NCI-H2107 treated with DMSO at 0.1 percent for 48 hours (cell line): ENCODE data around the gene BCL2L12.

Source experiments
- DNase-seq: peaks from one replicate; lab custom pipeline; 2025; ENCODE audit not compliant: unreplicated experiment; lab: John Stamatoyannopoulos, UW

Gene BCL2L12

GRCh38 chr19:49684251-49684982 is 18.7 kb downstream of the BCL2L12 start:
- DNase-seq, result no peak

GRCh38 chr19:49684983-49685553 is 19.3 kb downstream of the BCL2L12 start:
- DNase-seq, result no peak

DNA sequence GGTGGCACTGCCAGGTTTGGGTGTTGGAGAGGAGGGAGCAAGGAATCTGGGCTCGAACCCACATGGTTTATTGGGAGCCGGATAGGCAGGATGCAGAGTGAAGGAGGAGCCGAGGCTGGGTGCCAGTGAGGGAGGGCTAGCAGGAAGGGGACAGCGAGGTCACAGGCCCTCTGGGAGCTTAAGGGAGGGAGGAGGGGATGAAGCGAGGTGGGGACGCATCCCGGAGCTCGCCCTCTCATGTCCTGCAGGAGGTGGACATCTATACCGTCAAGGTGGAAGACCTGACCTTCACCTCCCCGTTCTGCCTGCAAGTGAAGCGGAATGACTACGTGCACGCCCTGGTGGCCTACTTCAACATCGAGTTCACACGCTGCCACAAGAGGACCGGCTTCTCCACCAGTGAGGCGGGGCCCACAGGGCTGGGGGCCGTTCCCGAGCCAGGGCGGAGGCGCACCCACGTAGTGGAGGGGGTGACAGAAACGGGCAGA is 20.2 kb downstream of the BCL2L12 start:
- DNase-seq, result no peak

DNA sequence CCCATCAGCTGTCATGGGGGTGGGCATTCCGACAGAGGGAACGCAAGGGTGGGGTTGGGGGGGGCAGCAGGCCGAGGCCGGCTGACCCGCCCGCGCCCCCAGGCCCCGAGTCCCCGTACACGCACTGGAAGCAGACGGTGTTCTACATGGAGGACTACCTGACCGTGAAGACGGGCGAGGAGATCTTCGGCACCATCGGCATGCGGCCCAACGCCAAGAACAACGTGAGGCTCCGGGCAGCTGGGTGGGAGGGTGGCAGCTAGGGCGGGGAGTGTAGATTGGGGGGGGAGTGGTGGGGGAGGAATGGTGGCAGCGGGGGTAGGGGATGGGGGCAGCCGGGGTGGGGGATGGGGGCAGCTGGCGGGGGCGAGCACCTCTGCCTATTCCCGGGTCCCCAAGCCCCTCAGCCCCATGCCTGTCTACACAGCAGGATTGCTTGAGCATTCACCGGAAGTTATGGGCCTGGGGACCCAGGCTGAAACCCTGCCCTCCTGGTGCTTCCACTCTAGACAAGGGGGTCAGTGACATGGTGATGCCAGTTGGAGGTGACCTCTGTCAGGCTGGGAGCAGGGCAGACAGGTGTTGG is 20.9 kb downstream of the BCL2L12 start:
- no peak for DNase-seq

GRCh38 chr19:49687150-49687549 is 21.4 kb downstream of the BCL2L12 start:
- no peak for DNase-seq

DNA sequence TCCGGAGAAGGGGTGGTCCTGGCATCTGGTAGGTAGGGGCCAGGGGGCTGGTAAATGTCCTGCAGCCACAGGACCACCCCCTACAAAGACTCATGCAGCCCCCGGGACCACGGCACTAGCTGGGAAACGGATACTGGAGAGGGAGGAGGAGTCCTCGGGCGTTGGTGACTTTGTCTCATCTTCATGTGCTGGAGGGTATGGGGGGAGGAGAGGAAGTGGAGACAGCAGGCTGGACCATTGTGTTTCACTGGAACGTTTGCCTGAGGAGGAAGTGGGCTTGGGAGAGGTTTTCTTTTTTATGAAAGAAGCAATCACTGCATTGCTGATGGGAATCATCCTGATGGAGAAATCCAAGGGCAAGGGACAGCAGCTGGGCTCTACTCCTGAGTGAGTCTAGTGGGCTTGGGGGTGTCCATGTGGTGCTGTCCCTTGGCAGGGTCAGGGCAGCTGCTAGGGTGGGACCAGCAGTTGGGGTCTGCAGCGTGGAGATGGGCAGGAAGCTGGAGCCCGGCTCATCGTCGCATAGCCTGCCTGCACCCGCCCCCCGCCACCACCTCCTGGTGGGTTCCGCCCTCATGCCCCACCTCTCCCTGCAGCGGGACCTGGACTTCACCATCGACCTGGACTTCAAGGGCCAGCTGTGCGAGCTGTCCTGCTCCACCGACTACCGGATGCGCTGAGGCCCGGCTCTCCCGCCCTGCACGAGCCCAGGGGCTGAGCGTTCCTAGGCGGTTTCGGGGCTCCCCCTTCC is 22.0 kb downstream of the BCL2L12 start:
- no peak for DNase-seq

- DNase-seq, result no peak
These were observed 22.9 kb downstream of the BCL2L12 start for GRCh38 chr19:49688531-49689132.

DNA sequence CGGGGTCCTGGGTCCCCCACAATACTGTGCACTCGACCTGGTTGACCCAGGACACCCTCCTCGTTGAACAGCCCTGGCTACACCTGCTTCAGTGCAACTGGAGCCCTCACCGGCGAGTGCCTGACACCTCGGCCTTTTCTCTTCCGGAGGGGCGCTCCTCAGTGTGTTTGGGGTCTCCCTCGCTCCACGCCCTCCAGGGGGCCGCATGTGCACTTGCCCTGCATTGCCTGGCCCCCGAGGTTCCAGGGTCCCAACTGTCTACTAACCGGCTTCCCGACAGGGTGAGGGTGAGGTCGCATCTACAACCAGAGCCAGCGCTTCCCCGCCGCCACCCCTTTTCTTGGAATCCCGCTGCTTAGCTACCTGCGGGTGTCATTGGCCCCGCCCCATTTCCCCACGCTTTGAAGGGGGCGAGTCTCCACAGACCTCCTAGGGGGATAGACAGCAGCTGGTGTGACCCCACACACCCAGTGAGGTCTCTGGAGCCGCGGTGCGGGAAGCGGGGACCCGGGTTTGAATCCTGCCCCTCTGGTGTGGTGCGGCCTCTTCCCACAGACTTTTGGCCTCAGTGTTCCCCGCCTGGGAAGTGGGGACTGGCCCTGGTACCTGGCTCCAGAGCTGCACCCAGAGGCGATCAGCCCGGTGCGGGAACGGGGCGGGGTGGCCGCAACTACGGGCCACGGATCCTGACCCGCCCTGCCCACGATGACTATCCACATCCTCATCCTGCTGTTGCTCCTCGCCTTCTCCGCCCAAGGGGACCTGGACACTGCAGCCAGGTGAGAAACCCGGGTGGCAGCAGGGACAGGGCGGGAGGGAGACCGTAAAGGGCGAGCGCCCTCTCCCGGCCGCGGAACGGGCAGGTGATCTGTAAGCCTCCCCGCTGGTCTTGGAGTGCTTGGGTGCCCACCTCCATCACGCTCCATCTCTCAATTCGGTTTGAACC is 23.7 kb downstream of the BCL2L12 start, which contains the start of gene ADM5:
Gene ADM5 (plus strand): TSS at position 462 of the 946 bp plus-strand sequence. CDS start 244 bp downstream, at position 706.
- DNase-seq, result peak; percentile 42

- DNase-seq, result peak; percentile 25
These were observed 24.4 kb downstream of the BCL2L12 start for GRCh38 chr19:49690079-49690655.

DNA sequence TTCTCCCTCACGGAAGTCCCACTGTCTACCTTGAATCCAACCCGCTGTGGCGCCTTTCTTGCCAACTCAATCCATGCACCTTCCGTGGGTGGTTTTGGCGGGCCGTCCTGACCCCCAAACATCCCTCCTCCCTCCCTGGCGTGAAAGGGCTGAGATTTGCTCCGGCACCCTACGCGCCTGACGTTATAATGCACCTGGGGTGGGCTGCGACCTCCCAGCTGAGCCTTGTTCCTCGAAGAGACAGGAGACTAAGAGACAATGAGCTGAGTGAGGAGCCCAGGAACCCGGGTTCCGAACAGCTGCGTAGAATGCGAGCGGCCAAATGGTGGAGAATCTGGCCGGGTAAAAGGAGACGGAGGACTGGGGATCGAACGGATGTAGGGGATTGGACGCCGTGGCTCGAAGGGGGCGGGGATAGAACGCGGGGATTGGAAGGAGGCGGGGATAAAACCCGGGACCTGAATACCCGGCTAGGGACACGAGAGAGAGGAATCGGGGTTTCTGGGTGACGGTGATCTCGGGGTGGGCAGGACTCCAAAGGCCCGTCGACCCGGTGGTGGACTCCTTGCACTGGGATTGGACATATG is 25.0 kb downstream of the BCL2L12 start, which contains the start of gene CPT1C:
Gene CPT1C (plus strand): TSS at position 461 of the 587 bp plus-strand sequence. CDS start 1,137 bp downstream, outside the sequence.
- DNase-seq, result peak; percentile 93

DNA sequence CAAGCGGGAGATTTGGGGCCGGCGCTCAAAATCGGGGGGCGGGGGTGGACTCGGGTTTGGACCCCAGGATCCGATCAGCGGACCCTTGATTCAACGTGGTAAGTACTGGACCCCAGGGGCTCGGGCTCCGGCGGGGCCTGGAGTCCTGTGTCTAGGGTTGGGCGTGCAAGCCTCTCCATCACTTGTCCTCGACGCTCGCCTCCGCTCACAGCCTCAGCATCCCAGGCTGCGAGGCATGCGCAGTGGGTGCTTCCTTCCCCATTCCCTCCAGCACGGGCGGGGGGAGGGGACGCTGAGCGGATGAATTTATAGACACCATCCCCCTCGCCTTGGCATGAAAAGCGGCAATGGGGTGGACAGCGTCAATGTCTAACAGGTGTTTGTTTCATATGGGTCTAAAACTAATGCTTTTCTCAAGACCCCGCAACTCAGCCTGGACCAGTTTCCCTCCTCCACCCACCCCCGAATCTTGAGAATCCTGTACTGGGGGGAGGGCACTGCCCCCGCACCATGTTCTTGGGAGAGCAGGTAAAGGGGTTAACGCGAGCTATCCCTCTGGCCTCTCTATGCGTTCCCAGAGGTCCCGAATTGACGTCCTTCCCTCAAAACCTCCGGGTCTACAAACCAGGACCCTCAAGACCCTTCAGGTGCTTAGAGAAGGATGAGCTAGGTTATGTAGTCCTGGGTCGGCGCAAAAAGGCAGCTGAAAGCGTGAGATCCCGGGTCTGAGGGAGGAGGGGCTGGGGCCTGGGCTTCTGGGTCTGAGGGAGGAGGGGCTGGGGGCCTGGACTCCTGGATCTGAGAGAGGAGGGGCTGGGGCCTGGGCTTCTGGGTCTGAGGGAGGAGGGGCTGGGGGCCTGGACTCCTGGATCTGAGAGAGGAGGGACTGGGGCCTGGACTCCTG is 25.8 kb downstream of the BCL2L12 start:
- DNase-seq, result peak; percentile 57

DNA sequence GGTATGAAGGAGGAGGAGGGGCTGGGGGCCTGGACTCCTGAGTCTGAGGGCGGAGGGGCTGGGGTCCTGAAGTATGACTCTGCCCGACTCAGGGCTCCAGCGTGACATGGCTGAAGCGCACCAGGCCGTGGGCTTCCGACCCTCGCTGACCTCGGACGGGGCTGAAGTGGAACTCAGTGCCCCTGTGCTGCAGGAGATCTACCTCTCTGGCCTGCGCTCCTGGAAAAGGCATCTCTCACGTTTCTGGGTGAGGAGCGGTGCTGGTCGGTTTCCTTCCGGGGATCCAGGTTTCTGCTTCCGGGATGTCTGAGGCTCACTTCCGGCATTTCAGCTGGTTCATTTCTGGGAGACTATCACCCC is 26.4 kb downstream of the BCL2L12 start:
- DNase-seq, result no peak

DNA sequence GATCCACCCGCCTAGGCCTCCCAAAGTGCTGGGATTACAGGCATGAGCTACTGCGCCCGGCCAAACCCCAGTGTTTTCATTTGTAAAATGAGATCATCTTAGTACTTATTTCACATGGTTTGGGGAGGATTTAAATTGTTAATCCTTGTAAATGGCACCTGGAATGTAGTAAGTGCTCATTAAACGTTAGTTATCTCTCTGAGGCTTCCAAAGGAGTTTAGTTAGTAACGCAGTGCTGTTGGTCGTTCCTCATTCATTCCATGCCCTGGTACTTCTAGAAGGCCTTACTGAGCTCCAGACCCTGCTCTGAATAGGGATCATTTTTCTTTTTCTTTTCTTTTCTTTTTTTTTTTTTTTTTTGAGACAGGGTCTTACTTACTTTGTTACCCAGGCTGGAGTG is 30.4 kb downstream of the BCL2L12 start:
- DNase-seq, result no peak

- no peak for DNase-seq
These were observed 31.1 kb downstream of the BCL2L12 start for GRCh38 chr19:49696865-49697264.

- no peak for DNase-seq
These were observed 33.6 kb downstream of the BCL2L12 start for GRCh38 chr19:49699364-49699763.

- no peak for DNase-seq
These were observed 34.8 kb downstream of the BCL2L12 start for GRCh38 chr19:49700563-49700962.

DNA sequence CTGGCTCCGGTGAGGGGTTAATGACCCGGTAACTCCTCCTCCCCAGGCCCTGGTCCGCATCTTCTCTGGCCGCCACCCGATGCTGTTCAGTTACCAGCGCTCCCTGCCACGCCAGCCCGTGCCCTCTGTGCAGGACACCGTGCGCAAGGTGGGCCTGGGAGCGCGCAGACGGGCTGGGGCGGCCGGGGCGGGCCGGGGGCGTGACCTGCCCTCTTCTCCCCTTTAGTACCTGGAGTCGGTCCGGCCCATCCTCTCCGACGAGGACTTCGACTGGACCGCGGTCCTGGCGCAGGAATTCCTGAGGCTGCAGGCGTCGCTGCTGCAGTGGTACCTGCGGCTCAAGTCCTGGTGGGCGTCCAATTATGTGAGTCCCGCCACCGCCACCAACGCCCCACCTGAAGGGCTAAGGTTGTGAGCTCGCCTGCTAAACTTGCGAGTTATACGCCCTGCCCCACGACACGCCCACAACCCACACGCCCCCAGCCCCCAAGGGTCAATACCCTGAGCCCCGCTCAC is 35.6 kb downstream of the BCL2L12 start:
- DNase-seq, result no peak
